DMS114 treated with DMSO at 0.1 percent for 48 hours (cell line): ENCODE data around the gene SKIC8.

Experiments
- DNase-seq: peaks from one replicate; lab custom pipeline; 2025; ENCODE audit not compliant: unreplicated experiment; lab: John Stamatoyannopoulos, UW

Gene SKIC8

GRCh38 chr15:78292219-78292618 is 7.2 kb downstream of the SKIC8 start:
- no peak for DNase-seq

- DNase-seq = no peak
Observed at GRCh38 chr15:78291698-78292097, 7.7 kb downstream of the SKIC8 start.

- no peak for DNase-seq
Observed at GRCh38 chr15:78291052-78291451, 8.4 kb downstream of the SKIC8 start.

- no peak for DNase-seq
Observed at GRCh38 chr15:78290222-78290621, 9.2 kb downstream of the SKIC8 start.

GRCh38 chr15:78284758-78285157 is 14.7 kb downstream of the SKIC8 start:
- DNase-seq = no peak

GRCh38 chr15:78282324-78282723 is 17.1 kb downstream of the SKIC8 start:
- DNase-seq = no peak

- DNase-seq = no peak
Observed at GRCh38 chr15:78280319-78281072, 18.9 kb downstream of the SKIC8 start.

GRCh38 chr15:78276064-78276943 is 23.1 kb downstream of the SKIC8 start:
- no peak for DNase-seq

- DNase-seq = no peak
Observed at GRCh38 chr15:78274994-78275393, 24.4 kb downstream of the SKIC8 start.

GRCh38 chr15:78272776-78273175 is 26.6 kb downstream of the SKIC8 start:
- no peak for DNase-seq

- no peak for DNase-seq
Observed at GRCh38 chr15:78272316-78272715, 27.1 kb downstream of the SKIC8 start.

GRCh38 chr15:78266806-78267205 is 32.6 kb downstream of the SKIC8 start:
- no peak for DNase-seq

GRCh38 chr15:78266229-78266628 is 33.2 kb downstream of the SKIC8 start:
- DNase-seq = no peak

GRCh38 chr15:78265752-78266224 is 33.6 kb downstream of the SKIC8 start:
- DNase-seq = no peak

- no peak for DNase-seq
Observed at GRCh38 chr15:78265137-78265460, 34.3 kb downstream of the SKIC8 start.

- peak; percentile 32 for DNase-seq
Observed at GRCh38 chr15:78264304-78265136, 34.9 kb downstream of the SKIC8 start, which contains the start of gene DNAJA4. Gene DNAJA4, plus strand, starts transcription at chr15:78264562. Its CDS starts 202 bp downstream, at chr15:78264764.

GRCh38 chr15:78263907-78264303 is 35.5 kb downstream of the SKIC8 start:
- DNase-seq = no peak

- no peak for DNase-seq
Observed at GRCh38 chr15:78263351-78263781, 36.0 kb downstream of the SKIC8 start.

GRCh38 chr15:78261062-78261461 is 38.3 kb downstream of the SKIC8 start:
- DNase-seq = no peak

GRCh38 chr15:78260489-78260888 is 38.9 kb downstream of the SKIC8 start:
- DNase-seq = no peak

GRCh38 chr15:78259232-78259631 is 40.2 kb downstream of the SKIC8 start:
- no peak for DNase-seq
